Esophagus squamous epithelium (tissue), 4 donors: ENCODE data around the gene EPHA6.

Experiments used
- POLR2A ChIP-seq, 4 donors: fragments of 450-650 bp; IDR thresholded peaks; one replicate each; pipeline ENCODE4 v1.6.1; 2017; ENCODE audit warnings: antibody characterized with exemption in 4 of 4, mild to moderate bottlenecking in 4 of 4, moderate library complexity in 3 of 4
- TF ChIP-seq, protein P1 (sequence below), 6 experiments: fragments of 450-650 bp in 4 of 6; fragments of 200-600 bp in 2 of 6; sonication (generic) in 2 of 6; IDR thresholded peaks; one replicate each; pipeline ENCODE4 v1.5.1; 2016 to 2019; ENCODE audit warnings: antibody characterized with exemption in 6 of 6, mild to moderate bottlenecking in 4 of 6, moderate library complexity in 4 of 6

DNA sequence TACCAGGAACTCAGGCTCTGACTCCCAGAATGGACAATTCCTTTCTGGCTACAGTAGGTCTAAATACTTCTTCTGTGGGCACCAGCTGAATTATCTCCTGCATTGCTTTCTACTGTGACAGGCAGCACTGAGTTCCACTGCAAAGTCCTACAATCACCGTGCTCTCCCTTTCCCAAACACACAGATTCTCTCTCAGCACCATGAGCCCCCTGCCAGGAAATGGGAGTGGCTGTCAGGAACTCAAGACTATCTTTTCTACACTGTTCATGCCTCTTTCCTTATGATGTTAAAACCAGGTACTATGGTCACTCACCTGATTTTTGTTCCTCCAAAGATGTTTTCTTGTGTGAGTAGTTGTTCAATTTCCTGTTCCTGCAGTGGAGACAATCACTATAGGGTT is 383.4 kb downstream of the EPHA6 start:
- TF ChIP-seq, protein P1, sequence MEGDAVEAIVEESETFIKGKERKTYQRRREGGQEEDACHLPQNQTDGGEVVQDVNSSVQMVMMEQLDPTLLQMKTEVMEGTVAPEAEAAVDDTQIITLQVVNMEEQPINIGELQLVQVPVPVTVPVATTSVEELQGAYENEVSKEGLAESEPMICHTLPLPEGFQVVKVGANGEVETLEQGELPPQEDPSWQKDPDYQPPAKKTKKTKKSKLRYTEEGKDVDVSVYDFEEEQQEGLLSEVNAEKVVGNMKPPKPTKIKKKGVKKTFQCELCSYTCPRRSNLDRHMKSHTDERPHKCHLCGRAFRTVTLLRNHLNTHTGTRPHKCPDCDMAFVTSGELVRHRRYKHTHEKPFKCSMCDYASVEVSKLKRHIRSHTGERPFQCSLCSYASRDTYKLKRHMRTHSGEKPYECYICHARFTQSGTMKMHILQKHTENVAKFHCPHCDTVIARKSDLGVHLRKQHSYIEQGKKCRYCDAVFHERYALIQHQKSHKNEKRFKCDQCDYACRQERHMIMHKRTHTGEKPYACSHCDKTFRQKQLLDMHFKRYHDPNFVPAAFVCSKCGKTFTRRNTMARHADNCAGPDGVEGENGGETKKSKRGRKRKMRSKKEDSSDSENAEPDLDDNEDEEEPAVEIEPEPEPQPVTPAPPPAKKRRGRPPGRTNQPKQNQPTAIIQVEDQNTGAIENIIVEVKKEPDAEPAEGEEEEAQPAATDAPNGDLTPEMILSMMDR (IDR thresholded peaks at IDR 0.05): no peak
- TF ChIP-seq POLR2A (IDR thresholded peaks at IDR 0.05): no peak
